Measurements from ENCODE around the gene CD3E.

CD3E gene

DNA sequence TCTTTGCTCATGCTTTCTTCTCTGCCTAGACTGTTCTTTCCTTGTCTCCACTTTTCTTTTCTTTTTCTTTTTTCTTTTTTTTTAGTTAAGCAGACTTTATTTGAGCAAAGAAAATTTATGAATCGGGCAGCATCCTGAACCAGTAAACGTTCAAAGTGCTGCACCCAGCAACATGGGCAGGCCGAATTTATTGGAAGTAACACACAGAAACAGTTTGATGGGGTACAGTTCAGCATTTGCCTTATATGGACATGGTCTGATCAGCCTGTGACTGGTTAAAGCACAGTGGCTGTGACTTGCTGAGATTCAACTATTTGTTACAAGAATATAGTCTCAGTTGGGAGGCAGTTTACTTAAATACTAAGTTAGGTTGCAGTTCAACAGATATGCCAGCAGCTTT, 16.0 kb downstream of the CD3E start:
- no peaks in the 10 kb centered on the region for H3K79me2 ChIP-seq (ENCODE audit: low read length)
- no peak overlapping the region for H3K9ac ChIP-seq (ENCODE audit: low read length)
- H4K20me1 ChIP-seq (ENCODE audit: insufficient read depth, low read length): no peaks in the 10 kb centered on the region
- peaks cover 5% of the 10 kb centered on the region; the same call in 1 of the 2 replicates for H3F3A ChIP-seq (ENCODE audit: insufficient read depth, low read length)
- TF ChIP-seq, protein P1, sequence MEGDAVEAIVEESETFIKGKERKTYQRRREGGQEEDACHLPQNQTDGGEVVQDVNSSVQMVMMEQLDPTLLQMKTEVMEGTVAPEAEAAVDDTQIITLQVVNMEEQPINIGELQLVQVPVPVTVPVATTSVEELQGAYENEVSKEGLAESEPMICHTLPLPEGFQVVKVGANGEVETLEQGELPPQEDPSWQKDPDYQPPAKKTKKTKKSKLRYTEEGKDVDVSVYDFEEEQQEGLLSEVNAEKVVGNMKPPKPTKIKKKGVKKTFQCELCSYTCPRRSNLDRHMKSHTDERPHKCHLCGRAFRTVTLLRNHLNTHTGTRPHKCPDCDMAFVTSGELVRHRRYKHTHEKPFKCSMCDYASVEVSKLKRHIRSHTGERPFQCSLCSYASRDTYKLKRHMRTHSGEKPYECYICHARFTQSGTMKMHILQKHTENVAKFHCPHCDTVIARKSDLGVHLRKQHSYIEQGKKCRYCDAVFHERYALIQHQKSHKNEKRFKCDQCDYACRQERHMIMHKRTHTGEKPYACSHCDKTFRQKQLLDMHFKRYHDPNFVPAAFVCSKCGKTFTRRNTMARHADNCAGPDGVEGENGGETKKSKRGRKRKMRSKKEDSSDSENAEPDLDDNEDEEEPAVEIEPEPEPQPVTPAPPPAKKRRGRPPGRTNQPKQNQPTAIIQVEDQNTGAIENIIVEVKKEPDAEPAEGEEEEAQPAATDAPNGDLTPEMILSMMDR (IDR thresholded peaks at IDR 0.05; ENCODE audit: low read length): no peak
- TF ChIP-seq EZH2phosphoT487 (IDR thresholded peaks at IDR 0.05; ENCODE audit: low read length) (no peak), EZH2 (optimal IDR thresholded peaks at IDR 0.05; ENCODE audit: low read depth, low read length) (no peak)
- H3K4me1 ChIP-seq (ENCODE audit: low read length): peaks cover 16% of the 10 kb centered on the region
- H3K9me2 ChIP-seq (replicated peaks; ENCODE audit: insufficient read depth, low read length): no peaks in the 10 kb centered on the region
- no peaks in the 10 kb centered on the region for H3K27me3 ChIP-seq (replicated peaks; ENCODE audit: insufficient read depth, low read length)
- no peak overlapping the region for H3K4me3 ChIP-seq (ENCODE audit: low read length)
- no peaks in the 10 kb centered on the region for H3K9me3 ChIP-seq (replicated peaks; ENCODE audit: insufficient read depth, low read length)
- no peak for DNase-seq
- no peak overlapping the region for H3K27ac ChIP-seq (ENCODE audit: low read length)
- no peak overlapping the region for H3K4me2 ChIP-seq (ENCODE audit: low read depth, low read length)
- H3K36me3 ChIP-seq (replicated peaks; ENCODE audit: insufficient read depth, low read length): no peaks in the 10 kb centered on the region
- H2AFZ ChIP-seq (ENCODE audit: low read length): no peak overlapping the region

DNA sequence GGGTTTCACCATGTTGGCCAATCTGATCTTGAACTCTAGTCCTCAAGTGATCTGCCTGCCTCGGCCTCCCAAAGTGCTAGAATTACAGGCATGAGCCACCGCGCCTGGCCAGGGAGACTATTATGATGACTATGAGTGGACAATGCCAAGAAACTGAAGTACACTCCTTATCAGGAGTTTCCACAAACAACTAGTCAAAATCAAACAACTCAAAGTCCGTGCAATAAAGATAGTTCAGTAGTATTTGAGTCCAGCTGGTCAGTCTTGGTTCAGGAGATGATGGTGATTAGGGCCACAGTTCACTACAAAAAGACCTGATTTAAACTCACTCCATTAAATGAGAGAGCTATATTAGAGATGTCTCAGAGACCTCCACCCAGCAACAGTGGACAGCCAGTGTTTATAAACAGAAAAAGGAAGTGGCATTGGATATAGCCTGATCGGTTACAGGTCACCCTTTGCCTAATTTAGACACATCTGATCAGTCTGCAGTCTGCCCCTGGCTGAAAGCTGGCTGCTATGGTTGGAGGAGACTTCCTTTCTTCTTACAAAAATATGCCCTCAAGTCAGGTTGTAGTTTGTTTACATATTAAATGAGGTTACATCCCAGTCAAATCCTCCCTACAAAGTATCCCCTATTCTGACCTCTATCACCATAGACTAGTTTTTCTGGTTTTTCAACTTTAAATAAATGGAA, 17.0 kb downstream of the CD3E start:
- TF ChIP-seq EZH2phosphoT487 (IDR thresholded peaks at IDR 0.05; ENCODE audit: low read length) (no peak), EZH2 (optimal IDR thresholded peaks at IDR 0.05; ENCODE audit: low read depth, low read length) (no peak)
- TF ChIP-seq, protein P1 (IDR thresholded peaks at IDR 0.05; ENCODE audit: low read length): no peak
- H3K4me2 ChIP-seq (ENCODE audit: low read depth, low read length): no peak overlapping the region
- H2AFZ ChIP-seq (ENCODE audit: low read length): no peak overlapping the region
- no peaks in the 10 kb centered on the region for H3K9me3 ChIP-seq (replicated peaks; ENCODE audit: insufficient read depth, low read length)
- peaks cover 7% of the 10 kb centered on the region for H3K4me1 ChIP-seq (ENCODE audit: low read length)
- no peaks in the 10 kb centered on the region for H3K27me3 ChIP-seq (replicated peaks; ENCODE audit: insufficient read depth, low read length)
- DNase-seq: no peak
- no peak overlapping the region for H3K4me3 ChIP-seq (ENCODE audit: low read length)
- H3K36me3 ChIP-seq (replicated peaks; ENCODE audit: insufficient read depth, low read length): no peaks in the 10 kb centered on the region
- peaks cover 5% of the 10 kb centered on the region; the same call in 1 of the 2 replicates for H3F3A ChIP-seq (ENCODE audit: insufficient read depth, low read length)
- H3K79me2 ChIP-seq (ENCODE audit: low read length): no peaks in the 10 kb centered on the region
- H3K9me2 ChIP-seq (replicated peaks; ENCODE audit: insufficient read depth, low read length): no peaks in the 10 kb centered on the region
- H3K9ac ChIP-seq (ENCODE audit: low read length): no peak overlapping the region
- H3K27ac ChIP-seq (ENCODE audit: low read length): no peak overlapping the region
- H4K20me1 ChIP-seq (ENCODE audit: insufficient read depth, low read length): no peaks in the 10 kb centered on the region

DNA sequence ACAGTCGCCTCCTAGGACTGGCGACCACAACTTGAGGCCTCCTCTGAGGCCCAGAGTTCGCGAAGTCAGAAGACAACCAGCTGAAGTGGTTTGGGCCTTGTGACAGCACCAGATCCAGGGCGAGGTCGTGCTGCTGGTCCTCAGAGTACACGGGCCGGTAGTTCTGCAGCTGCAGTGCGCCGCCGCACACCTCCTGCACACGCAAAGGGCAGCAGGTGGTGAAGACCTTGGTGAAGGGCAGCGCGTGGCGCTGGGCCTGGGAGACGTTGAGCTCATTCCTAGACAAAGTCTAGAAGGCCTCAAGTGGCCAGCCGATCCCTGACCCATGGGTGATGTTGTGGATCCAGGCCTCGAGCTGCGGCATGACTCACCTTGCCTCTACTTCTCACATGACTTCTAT, 18.2 kb downstream of the CD3E start:
- Histone ChIP-seq H3K27ac (ENCODE audit: low read length) (no peak overlapping the region), H3K9ac (ENCODE audit: low read length) (no peak overlapping the region), H2AFZ (ENCODE audit: low read length) (no peak overlapping the region), H3K9me2 (replicated peaks; ENCODE audit: insufficient read depth, low read length) (no peaks in the 10 kb centered on the region), H3K27me3 (replicated peaks; ENCODE audit: insufficient read depth, low read length) (no peaks in the 10 kb centered on the region), H3F3A (ENCODE audit: insufficient read depth, low read length) (no peaks in the 10 kb centered on the region), H3K36me3 (replicated peaks; ENCODE audit: insufficient read depth, low read length) (no peaks in the 10 kb centered on the region), H4K20me1 (ENCODE audit: insufficient read depth, low read length) (no peaks in the 10 kb centered on the region), H3K4me3 (ENCODE audit: low read length) (no peak overlapping the region), H3K4me2 (ENCODE audit: low read depth, low read length) (no peak overlapping the region), H3K4me1 (ENCODE audit: low read length) (no peaks in the 10 kb centered on the region), H3K79me2 (ENCODE audit: low read length) (no peaks in the 10 kb centered on the region), H3K9me3 (replicated peaks; ENCODE audit: insufficient read depth, low read length) (no peaks in the 10 kb centered on the region)
- no peak for DNase-seq
- TF ChIP-seq, protein P1 (IDR thresholded peaks at IDR 0.05; ENCODE audit: low read length): no peak
- no peak for TF ChIP-seq EZH2phosphoT487 (IDR thresholded peaks at IDR 0.05; ENCODE audit: low read length)
- no peak for TF ChIP-seq EZH2 (optimal IDR thresholded peaks at IDR 0.05; ENCODE audit: low read depth, low read length)
